Stimulated activated naive CD8-positive, alpha-beta T cell treated with anti-CD3 and anti-CD28 coated beads, Interleukin-15, Interleukin-2, amounts not matched to agents 100 U/mL and 50 U/mL, for 24 hours (primary cell): Measurements from ENCODE around the gene HLA-DMB.

Experiments
- ATAC-seq: fragments of 150-1000 bp; cut with Tn5 transposase; one replicate; pipeline ENCODE4 v1.10.0; 2021
- DNase-seq: peaks from one replicate; pipeline ENCODE4 v3.0.0; 2021

Gene HLA-DMB

GRCh38 chr6:32908897-32909296 is 31.9 kb downstream of the HLA-DMB start:
- ATAC-seq, result no peak
- DNase-seq, result no peak

GRCh38 chr6:32906539-32906938 is 34.3 kb downstream of the HLA-DMB start:
- DNase-seq (no peak), ATAC-seq (no peak)

- ATAC-seq (no peak), DNase-seq (no peak)
Observed at GRCh38 chr6:32905078-32905477, 35.8 kb downstream of the HLA-DMB start.

DNA sequence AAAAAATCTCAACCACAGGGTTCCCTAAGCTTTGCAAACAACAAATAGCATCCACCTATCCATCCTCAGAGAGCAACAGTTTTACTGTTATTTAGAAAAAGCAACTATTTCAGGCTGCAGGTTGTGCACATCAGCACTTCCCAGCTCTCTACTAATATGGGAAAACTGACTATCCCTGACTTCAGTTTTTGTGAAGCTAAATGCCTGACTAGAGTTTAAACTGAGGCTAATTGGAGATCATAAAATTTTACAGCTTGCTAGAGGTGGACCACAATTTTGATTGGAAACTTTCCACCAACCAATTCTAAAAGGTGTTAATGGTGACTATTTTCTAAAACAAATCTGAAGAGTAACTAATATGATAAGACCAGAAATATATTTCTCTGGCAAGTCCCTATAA is 36.9 kb downstream of the HLA-DMB start:
- no peak for ATAC-seq
- DNase-seq, result no peak

GRCh38 chr6:32895006-32895345 is 45.9 kb downstream of the HLA-DMB start:
- DNase-seq (no peak), ATAC-seq (no peak)

- ATAC-seq, result peak; percentile 99
Observed at GRCh38 chr6:32894085-32895005, 46.5 kb downstream of the HLA-DMB start.

DNA sequence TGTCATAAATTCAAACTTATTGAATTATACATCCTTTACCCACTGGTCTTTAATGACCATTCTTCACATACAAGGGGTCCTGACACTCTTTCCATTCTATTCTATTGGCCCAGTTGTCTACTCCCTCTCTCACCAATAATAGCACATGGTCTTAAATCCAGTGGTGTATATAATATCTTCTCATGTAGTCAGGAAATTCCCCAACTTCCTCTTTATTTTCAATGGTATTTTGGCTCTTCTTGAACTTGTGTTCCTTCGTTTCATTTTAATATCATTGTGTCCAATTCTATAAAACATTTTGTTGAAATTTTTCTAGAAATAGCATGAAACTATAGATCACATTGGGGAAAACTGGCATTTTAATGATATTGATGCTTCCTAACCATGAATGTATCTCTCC is 50.0 kb downstream of the HLA-DMB start:
- DNase-seq (no peak), ATAC-seq (no peak)

More at GRCh38 chr6:32894085-32895005, 46.5 kb downstream of the HLA-DMB start:
- DNase-seq, result peak; percentile 97

GRCh38 chr6:32889533-32889932 is 51.3 kb downstream of the HLA-DMB start:
- ATAC-seq (no peak), DNase-seq (no peak)

DNA sequence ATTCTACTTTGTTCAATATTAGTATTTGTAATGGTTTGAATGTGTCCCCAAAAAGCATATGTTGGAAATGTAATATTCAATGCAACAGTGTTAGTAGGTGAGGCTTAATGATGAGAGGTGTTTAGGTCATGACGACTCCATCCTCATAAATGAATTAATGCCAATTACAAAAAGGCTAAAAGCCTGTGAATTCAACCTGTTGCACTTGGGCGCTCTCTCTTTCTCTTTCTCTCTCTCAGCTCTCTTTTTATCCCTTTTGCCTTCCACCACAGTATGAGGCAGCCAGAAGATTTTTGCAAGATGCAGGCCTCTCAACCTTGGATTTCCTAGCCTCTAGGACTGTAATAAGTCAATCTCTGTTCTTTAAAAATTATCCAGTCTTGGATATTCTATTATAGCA is 52.3 kb downstream of the HLA-DMB start:
- DNase-seq (no peak), ATAC-seq (no peak)

- DNase-seq (no peak), ATAC-seq (no peak)
Observed at GRCh38 chr6:32887616-32888015, 53.2 kb downstream of the HLA-DMB start.

DNA sequence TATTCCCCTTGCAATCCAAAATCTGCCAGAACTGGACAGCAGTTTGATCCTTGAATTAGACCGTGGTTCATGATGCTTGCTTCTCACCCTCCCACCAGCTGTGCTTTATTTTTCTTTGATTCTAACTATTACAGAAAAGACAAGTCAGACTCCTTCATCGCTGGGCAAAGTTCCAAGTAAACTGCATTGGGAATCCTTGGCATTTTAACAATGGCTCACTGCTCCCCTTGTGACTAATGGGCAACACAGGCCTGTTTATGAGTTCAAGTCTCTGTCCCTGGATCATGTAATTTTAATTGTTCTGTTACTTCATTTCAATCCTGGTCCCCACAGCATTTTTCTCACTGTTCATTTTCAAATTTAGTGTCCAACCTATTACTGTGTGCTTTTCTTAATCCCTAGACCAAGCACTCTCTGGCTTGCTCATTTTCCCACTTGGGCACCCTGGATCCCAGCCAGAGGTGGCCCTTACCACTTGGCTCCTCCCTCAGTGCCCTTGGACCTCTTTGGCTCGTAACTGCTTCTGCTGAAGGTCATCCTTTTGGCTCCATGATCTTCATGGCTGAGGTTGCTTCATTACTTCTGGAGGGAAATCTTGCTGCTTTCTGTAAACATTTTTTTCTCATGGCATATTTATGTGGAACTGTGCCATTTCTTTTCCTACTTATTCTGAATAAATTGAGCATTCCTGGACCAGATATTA is 54.0 kb downstream of the HLA-DMB start:
- DNase-seq, result no peak
- no peak for ATAC-seq

DNA sequence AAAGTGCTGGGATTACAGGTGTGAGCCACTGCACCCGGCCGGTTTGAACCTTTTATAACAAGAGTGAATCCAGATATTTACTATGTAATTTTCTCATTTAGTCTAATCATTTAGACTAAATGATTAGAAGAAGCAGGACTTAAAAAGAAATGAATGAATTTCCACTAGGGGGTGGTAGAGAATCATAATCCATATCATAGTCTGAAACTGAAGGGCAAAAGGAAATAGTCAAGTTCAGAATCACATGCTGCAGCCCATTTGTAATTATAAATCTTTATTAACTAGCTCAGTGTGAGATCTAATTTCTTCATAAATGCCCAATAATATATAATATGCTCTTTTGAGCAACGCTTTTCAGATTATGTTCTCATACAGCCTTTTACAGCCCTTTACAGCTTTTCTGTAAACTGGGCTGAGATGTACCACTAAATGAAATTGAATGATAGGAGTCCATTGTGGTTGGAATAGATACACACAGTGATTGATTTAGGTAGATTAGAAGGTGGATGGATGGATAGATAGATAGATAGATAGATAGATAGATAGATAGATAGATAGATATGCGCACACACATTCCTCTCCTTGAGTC is 55.0 kb downstream of the HLA-DMB start:
- ATAC-seq, result peak; percentile 56
- DNase-seq, result no peak
